IgD-negative memory B cell (primary cell): Measurements from ENCODE around the gene NEGR1. TPM values are rescaled to one million over a fixed set of nuclear protein-coding genes. Genes with fewer than 3 reads are reported as not detected.

Source experiments
- H3K27ac Mint-ChIP-seq, 3 donors: one replicate each; pipeline ENCODE4 v1.8.0; 2020 to 2022; ENCODE audit warnings: mild to moderate bottlenecking in 3 of 3, mixed read lengths in 3 of 3, moderate library complexity in 1 of 3
- H3K27me3 Mint-ChIP-seq: one replicate; pipeline ENCODE4 v1.8.0; 2021; ENCODE audit warnings: mixed read lengths
- H3K36me3 Mint-ChIP-seq: one replicate; pipeline ENCODE4 v1.8.0; 2020; ENCODE audit warnings: mild to moderate bottlenecking, mixed read lengths
- H3K4me1 Mint-ChIP-seq, 3 donors: one replicate each; pipeline ENCODE4 v1.8.0; 2020 to 2022; ENCODE audit warnings: mixed read lengths in 3 of 3, mild to moderate bottlenecking in 1 of 3
- H3K4me3 Mint-ChIP-seq, 4 donors: one replicate each; pipeline ENCODE4 v1.8.0; 2020 to 2022; ENCODE audit warnings: mild to moderate bottlenecking in 4 of 4, mixed read lengths in 4 of 4, moderate library complexity in 3 of 4
- H3K9me3 Mint-ChIP-seq, 3 donors: one replicate each; pipeline ENCODE4 v1.8.0; 2020 to 2021; ENCODE audit warnings: mixed read lengths in 3 of 3, mild to moderate bottlenecking in 1 of 3
- polyA plus RNA-seq: library from polyadenylated mRNA; unstranded; fragments of 300-500 nt; fragmentation: Illumina TruSeq; gene quantifications from one replicate; pipeline ENCODE4 v1.2.3, GENCODE V29; 2021

The NEGR1 gene
- polyA plus RNA-seq, 1 donor from 2014 or later, result not detected

- no peak overlapping the region for H3K27ac Mint-ChIP-seq
- no peaks in the 10 kb centered on the region for H3K4me1 Mint-ChIP-seq
- peaks cover 5 to 24% (median 11%) of the 10 kb centered on the region in 3 donors for H3K9me3 Mint-ChIP-seq
- H3K27me3 Mint-ChIP-seq, result no peaks in the 10 kb centered on the region
- no peaks in the 10 kb centered on the region for H3K36me3 Mint-ChIP-seq
- no peak overlapping the region for H3K4me3 Mint-ChIP-seq
These were observed 889.0 kb downstream of the NEGR1 start for GRCh38 chr1:71393301-71393700.

GRCh38 chr1:71390518-71390917, 891.8 kb downstream of the NEGR1 start:
- Mint-ChIP-seq H3K36me3 (no peaks in the 10 kb centered on the region), H3K27ac (no peak overlapping the region), H3K4me3 (no peak overlapping the region), H3K4me1 (no peaks in the 10 kb centered on the region), H3K9me3 (peaks cover 1 to 35% (median 11%) of the 10 kb centered on the region in 3 donors), H3K27me3 (no peaks in the 10 kb centered on the region)

GRCh38 chr1:71377886-71378285, 904.5 kb downstream of the NEGR1 start:
- H3K27ac Mint-ChIP-seq, result no peak overlapping the region
- H3K27me3 Mint-ChIP-seq, result no peaks in the 10 kb centered on the region
- H3K9me3 Mint-ChIP-seq, result peaks cover 4 to 9% (median 8%) of the 10 kb centered on the region in 3 donors
- H3K4me3 Mint-ChIP-seq, result no peak overlapping the region
- H3K4me1 Mint-ChIP-seq, result no peaks in the 10 kb centered on the region
- peaks cover 1% of the 10 kb centered on the region for H3K36me3 Mint-ChIP-seq

GRCh38 chr1:71372496-71372895, 909.8 kb downstream of the NEGR1 start:
- Mint-ChIP-seq H3K9me3 (peaks cover 0 to 3% (median 2%) of the 10 kb centered on the region in 3 donors), H3K36me3 (no peaks in the 10 kb centered on the region), H3K4me3 (no peak overlapping the region), H3K27me3 (no peaks in the 10 kb centered on the region), H3K4me1 (no peaks in the 10 kb centered on the region), H3K27ac (no peak overlapping the region)

- Mint-ChIP-seq H3K27ac (no peak overlapping the region), H3K36me3 (no peaks in the 10 kb centered on the region), H3K9me3 (no peaks in the 10 kb centered on the region), H3K4me3 (no peak overlapping the region), H3K4me1 (no peaks in the 10 kb centered on the region), H3K27me3 (no peaks in the 10 kb centered on the region)
These were observed 910.8 kb downstream of the NEGR1 start for GRCh38 chr1:71371581-71371980.

- no peaks in the 10 kb centered on the region for H3K27me3 Mint-ChIP-seq
- no peaks in the 10 kb centered on the region for H3K36me3 Mint-ChIP-seq
- peaks cover 0 to 6% (median 0%) of the 10 kb centered on the region in 3 donors for H3K9me3 Mint-ChIP-seq
- H3K4me1 Mint-ChIP-seq, result no peaks in the 10 kb centered on the region
- H3K27ac Mint-ChIP-seq, result no peak overlapping the region
- no peak overlapping the region for H3K4me3 Mint-ChIP-seq
These were observed 918.1 kb downstream of the NEGR1 start for GRCh38 chr1:71364236-71364635.

- Mint-ChIP-seq H3K27me3 (no peaks in the 10 kb centered on the region), H3K36me3 (no peaks in the 10 kb centered on the region), H3K4me1 (no peaks in the 10 kb centered on the region), H3K4me3 (no peak overlapping the region), H3K27ac (no peak overlapping the region), H3K9me3 (peaks cover 0 to 6% (median 0%) of the 10 kb centered on the region in 3 donors)
These were observed 919.6 kb downstream of the NEGR1 start for GRCh38 chr1:71362691-71363090.

GRCh38 chr1:71362076-71362475, 920.3 kb downstream of the NEGR1 start:
- Mint-ChIP-seq H3K27ac (no peak overlapping the region), H3K9me3 (peaks cover 0 to 6% (median 0%) of the 10 kb centered on the region in 3 donors), H3K4me1 (no peaks in the 10 kb centered on the region), H3K27me3 (no peaks in the 10 kb centered on the region), H3K4me3 (no peak overlapping the region), H3K36me3 (no peaks in the 10 kb centered on the region)

- Mint-ChIP-seq H3K27me3 (no peaks in the 10 kb centered on the region), H3K4me3 (no peak overlapping the region), H3K9me3 (peaks cover 0 to 21% (median 9%) of the 10 kb centered on the region in 3 donors), H3K27ac (no peak overlapping the region), H3K36me3 (no peaks in the 10 kb centered on the region), H3K4me1 (no peaks in the 10 kb centered on the region)
These were observed 924.6 kb downstream of the NEGR1 start for GRCh38 chr1:71357708-71358107.

- no peak overlapping the region for H3K27ac Mint-ChIP-seq
- no peaks in the 10 kb centered on the region for H3K36me3 Mint-ChIP-seq
- H3K4me1 Mint-ChIP-seq, result no peaks in the 10 kb centered on the region
- peaks cover 0 to 16% (median 5%) of the 10 kb centered on the region in 3 donors for H3K9me3 Mint-ChIP-seq
- no peaks in the 10 kb centered on the region for H3K27me3 Mint-ChIP-seq
- H3K4me3 Mint-ChIP-seq, result no peak overlapping the region
These were observed 930.9 kb downstream of the NEGR1 start for GRCh38 chr1:71351438-71351837.

GRCh38 chr1:71350805-71351204, 931.5 kb downstream of the NEGR1 start:
- H3K36me3 Mint-ChIP-seq, result no peaks in the 10 kb centered on the region

GRCh38 chr1:71350330-71350729, 932.0 kb downstream of the NEGR1 start:
- H3K9me3 Mint-ChIP-seq, result peaks cover 0 to 12% (median 4%) of the 10 kb centered on the region in 3 donors
- H3K27me3 Mint-ChIP-seq, result no peaks in the 10 kb centered on the region
- no peak overlapping the region for H3K4me3 Mint-ChIP-seq
- H3K27ac Mint-ChIP-seq, result no peak overlapping the region
- no peaks in the 10 kb centered on the region for H3K36me3 Mint-ChIP-seq
- H3K4me1 Mint-ChIP-seq, result no peaks in the 10 kb centered on the region

More at GRCh38 chr1:71350805-71351204, 931.5 kb downstream of the NEGR1 start:
- Mint-ChIP-seq H3K27ac (no peak overlapping the region), H3K4me1 (no peaks in the 10 kb centered on the region), H3K27me3 (no peaks in the 10 kb centered on the region), H3K4me3 (no peak overlapping the region), H3K9me3 (peaks cover 0 to 16% (median 4%) of the 10 kb centered on the region in 3 donors)
